ENCODE measurements around the gene NR2F1-AS1.
A peak's percentile ranks its signal among the peaks of the same experiment; 100 is the strongest.
"Not testable (repeated sequence)": the region's sequence is repeated elsewhere in the genome, so short reads cannot be mapped to it uniquely, and the experiment has no call there.

Gene NR2F1-AS1

GRCh38 chr5:93576994-93577853 is 3.8 kb downstream of the NR2F1-AS1 start:
- no peak for DNase-seq (ENCODE audit: low read depth, low spot score)

DNA sequence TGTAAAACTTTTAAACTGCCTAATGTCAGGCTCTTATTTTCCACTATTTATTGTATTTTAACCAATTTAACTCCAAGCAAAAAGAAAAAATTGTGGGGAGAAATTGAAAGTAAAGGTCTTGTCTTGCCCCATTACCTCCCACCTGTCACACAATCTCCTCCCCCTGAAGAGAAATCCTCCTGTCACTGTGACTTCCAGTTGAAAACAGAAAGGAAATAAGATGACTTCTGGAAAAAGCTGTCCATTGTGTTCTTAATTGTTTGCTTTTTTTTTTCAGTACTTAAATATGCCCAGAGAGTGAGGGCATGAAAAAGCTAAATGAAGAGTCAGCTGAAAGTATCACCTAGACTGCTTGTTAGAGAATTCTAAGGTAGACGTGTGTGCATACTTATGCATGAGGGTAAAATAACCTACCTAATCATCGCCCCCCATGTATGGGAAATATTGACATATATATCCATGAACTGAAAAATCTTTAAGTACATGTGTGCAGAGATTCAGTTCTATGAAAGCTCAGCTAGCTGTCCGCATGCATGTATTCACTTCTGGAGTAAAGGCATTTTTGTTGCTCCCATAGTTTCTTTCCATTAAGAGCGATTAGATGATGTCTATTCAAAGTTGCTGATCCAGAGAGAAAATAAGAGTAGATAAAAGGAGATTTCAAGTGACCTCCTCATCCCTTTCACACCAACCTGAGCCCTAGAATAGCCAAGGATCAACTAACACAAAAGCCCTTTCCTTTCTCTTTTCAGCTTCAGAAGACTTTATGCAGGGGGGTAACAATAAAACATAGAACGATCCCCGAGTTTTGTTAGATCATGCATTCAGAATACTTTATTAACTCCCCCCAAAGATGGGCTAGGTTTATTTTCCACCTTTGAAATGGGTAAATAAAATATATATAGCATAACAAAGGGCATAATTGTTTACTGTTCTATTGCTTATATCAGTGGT is 5.3 kb downstream of the NR2F1-AS1 start:
- no peak for DNase-seq (ENCODE audit: low read depth, low spot score)

- no peak for DNase-seq (ENCODE audit: low read depth, low spot score)
These were observed 6.3 kb downstream of the NR2F1-AS1 start for GRCh38 chr5:93574491-93575305.

GRCh38 chr5:93573354-93574351 is 7.4 kb downstream of the NR2F1-AS1 start:
- DNase-seq (ENCODE audit: low read depth, low spot score), result no peak

DNA sequence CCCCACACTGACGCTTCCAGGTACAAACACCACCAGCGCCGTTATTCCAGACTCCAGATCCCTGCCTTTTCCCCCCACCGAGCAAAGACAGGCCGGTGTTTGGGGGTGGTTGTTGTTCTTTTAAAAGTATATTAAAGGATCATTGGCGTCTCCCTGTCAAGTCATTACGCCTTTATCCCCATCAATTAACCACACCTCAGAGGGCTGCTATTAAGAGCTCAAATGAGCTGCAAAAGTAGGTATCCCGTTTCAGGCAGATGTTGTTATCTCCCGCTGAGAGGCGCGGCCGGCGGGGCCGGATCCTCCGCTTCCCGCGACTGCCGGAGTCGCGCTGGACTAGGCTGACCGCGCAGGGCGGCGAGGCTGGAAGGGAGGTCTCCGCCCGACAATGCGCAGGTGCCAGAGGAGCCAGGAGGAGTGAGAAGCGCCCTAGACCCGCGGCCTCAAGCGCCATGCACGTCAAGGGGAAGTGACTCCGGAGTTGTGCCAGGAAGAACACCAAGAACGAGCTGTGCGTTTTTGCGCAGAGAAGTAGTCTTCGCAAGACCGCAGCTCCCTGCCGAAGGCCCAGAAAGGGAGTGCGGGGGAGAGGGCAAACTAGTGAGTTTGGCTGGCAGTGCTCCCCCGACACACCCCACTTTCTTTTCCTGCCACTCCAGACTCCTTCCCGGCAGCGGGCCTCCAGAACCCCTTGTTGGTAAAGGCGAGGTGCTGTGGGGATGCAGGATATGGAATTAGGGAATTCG is 8.2 kb downstream of the NR2F1-AS1 start:
- DNase-seq (ENCODE audit: low read depth, low spot score), result no peak

- no peak for DNase-seq (ENCODE audit: low read depth, low spot score)
These were observed 8.9 kb downstream of the NR2F1-AS1 start for GRCh38 chr5:93572101-93572607.

DNA sequence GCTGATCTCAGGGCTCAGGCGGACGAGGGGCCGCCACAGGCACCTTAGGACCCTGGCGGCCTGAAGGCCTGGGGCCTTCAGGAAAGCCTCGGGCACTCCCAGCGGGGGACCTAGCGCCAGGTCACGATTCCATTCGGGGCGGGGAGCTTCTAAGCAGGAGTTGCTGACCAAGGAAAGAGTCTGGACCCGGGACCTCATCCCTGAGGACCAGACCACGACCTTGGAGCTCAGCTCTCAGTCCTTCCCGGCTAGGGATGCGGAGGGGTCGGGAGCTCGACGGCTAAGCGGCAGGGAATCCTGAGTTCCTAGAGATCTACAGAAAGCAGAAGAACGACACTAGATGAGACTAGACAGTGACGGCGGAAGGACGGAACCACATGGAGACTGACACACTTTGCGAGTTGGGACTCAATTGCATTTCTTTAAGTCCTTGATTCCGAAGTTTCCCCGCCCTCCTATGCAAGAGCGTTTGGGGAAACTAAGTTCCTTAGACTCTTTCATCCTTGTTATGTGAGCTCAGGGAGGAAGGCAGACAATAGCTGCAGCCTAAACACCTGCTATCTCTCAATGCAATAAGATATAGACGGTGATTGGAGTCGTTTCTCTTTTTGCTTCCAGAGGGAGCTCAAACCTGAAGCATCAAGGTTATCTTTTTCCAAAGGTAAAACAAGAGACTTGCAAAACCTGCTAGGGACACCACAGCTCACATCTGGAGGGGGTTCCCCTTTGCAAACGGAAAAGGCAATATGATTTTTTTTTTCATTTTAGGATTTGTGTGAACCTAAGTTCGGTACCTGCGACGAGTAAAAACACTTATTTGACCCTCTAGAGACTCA is 9.7 kb downstream of the NR2F1-AS1 start:
- no peak for DNase-seq (ENCODE audit: low read depth, low spot score)

DNA sequence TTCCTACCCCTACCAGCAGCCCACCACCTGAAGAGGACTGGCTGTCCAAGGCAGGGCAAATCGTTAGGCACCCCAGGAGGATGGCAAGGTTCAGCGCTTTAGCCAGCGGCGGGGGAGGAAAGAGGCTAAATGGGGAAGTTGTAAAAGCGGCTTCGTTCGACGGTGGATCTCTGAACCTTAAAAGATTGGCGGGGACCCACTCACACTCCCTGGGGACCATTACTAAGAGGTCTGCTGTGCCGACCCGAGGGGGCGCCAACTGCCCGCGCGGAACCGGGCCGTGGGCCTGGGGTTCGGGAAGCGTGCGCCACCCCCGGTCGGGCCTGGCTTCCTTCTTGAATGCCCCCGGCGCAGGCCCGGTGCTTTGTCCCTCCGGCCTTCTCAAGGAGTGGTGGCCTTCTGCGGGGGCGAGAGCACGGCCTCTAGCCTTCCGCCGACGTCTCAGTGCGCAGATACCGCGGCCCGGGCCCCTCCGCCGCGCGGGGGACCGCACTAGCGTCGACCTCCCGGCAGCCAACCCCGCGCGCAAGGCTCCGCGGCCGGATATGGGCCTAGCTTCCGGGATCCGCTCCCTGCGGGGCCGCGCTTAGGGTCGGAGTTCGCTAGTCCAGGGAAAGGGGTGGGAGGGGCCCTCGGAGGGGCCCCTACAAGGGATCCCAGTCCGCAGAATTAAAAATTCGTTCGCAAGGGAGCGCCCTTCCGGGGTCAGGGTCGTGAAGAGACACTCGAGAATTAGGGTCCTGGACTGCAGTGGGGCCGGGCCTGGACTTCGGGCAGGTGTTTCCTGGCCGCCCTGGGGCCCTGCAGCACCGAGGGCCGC is 10.5 kb downstream of the NR2F1-AS1 start:
- DNase-seq (ENCODE audit: low read depth, low spot score), result no peak

GRCh38 chr5:93569300-93570160 is 11.5 kb downstream of the NR2F1-AS1 start:
- DNase-seq (ENCODE audit: low read depth, low spot score), result no peak

- DNase-seq (ENCODE audit: low read depth, low spot score), result no peak
These were observed 13.6 kb downstream of the NR2F1-AS1 start for GRCh38 chr5:93567424-93567823.

GRCh38 chr5:93566091-93566490 is 14.9 kb downstream of the NR2F1-AS1 start:
- no peak for DNase-seq (ENCODE audit: low read depth, low spot score)

DNA sequence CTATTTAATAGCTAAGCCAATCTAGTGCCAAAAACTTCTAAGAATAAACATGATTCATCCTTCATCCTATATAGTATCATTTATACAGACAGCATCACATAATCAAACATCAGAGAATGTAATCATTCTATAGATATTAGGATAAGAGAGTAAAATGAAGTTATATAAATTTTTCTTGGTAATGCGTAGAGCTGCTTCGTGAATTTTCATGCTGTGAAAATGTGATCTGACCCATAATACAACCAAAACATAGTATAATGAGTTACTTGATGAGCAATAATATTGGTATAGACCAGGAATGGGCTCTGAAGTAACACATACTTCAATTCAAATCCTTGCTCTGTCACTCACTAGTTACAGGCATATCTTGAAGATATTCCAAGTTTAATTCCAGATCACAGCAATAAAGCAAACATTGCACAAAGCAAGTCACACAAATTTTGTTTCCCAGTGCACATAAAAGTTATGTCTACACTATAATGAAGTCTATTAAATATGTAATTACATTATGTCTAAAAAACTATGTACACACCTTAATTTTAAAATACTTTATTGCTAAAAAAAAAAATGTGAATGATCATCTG is 23.9 kb downstream of the NR2F1-AS1 start:
- no peak for DNase-seq (ENCODE audit: low read depth, low spot score)

DNA sequence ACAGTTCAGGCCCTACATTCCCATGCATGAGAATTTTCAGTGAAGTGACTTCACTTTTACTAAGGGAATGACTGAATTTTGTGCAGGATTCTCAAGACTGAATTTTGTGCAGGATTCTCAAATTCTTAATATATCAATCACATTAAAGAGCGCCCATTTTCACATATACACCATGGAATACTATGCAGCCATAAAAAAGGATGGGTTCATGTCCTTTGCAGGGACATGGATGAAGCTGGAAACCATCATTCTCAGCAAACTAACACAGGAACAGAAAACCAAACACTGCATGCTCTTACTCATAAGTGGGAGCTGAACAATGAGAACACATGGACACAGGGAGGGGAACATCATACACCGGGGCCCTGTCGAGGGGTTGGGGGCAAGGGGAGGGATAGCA is 31.4 kb downstream of the NR2F1-AS1 start:
- DNase-seq (ENCODE audit: low read depth, low spot score), result not testable (repeated sequence)

- DNase-seq (ENCODE audit: low read depth, low spot score), result no peak
These were observed 35.1 kb downstream of the NR2F1-AS1 start for GRCh38 chr5:93545872-93546271.

DNA sequence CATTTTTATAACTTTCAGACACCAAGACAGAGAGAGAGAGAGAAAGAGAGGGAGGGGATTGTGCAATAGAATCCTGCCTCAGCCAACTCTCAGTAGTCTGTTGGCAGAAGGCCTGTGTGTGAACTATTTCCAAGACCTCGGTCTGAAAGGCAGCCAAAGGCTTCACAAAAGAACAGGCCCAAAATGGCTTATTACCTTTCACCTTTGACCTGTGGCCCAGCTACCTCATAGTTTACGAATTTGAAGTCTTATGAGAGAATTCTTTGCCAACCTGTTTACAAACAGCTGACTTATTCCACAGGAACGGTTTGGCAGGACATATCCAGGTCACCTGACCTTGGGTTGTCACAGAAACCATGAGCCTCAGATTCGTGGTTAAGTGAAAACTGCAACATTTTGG is 48.6 kb downstream of the NR2F1-AS1 start:
- peak; percentile 33 for DNase-seq (ENCODE audit: low read depth, low spot score)

GRCh38 chr5:93521815-93522214 is 59.2 kb downstream of the NR2F1-AS1 start:
- not testable (repeated sequence) for DNase-seq (ENCODE audit: low read depth, low spot score)

All from brain pericyte (primary cell).